Thoracic aorta (tissue), 2 donors: ENCODE data around the gene NNAT. TPM values are rescaled to one million over a fixed set of nuclear protein-coding genes. Genes with fewer than 3 reads are reported as not detected.

Experiments
- ATAC-seq: fragments of 150-250 bp; one replicate; pipeline ENCODE4 v1.8.0; 2017; ENCODE audit warnings: low read depth; ENCODE audit not compliant: insufficient number of reproducible peaks, low FRiP score
- DNase-seq: peaks from one replicate; pipeline ENCODE4 v3.0.0-alpha.2; 2020; ENCODE audit warnings: low spot score
- H3K27ac ChIP-seq, 2 donors: fragments of 200-600 bp; sonication (generic); 1 replicate in 1 of 2; 2 replicates in 1 of 2; pipeline ENCODE4 v1.5.1; 2016; ENCODE audit warnings: mild to moderate bottlenecking in 2 of 2, moderate library complexity in 2 of 2
- H3K27me3 ChIP-seq: fragments of 200-600 bp; sonication (generic); replicated peaks from 2 replicates; pipeline ENCODE4 v1.6.0; 2016; ENCODE audit warnings: mild to moderate bottlenecking; ENCODE audit not compliant: insufficient read depth
- H3K36me3 ChIP-seq: fragments of 200-600 bp; sonication (generic); one replicate; pipeline ENCODE4 v1.5.1; 2016
- H3K4me1 ChIP-seq, 2 donors: fragments of 200-600 bp; sonication (generic); 1 replicate in 1 of 2; 2 replicates in 1 of 2; pipeline versions ENCODE4 v1.5.1 to v1.6.0; 2016; ENCODE audit warnings: low read depth in 2 of 2, mild to moderate bottlenecking in 1 of 2; ENCODE audit not compliant: control insufficient read depth in 1 of 2
- H3K4me3 ChIP-seq: fragments of 200-600 bp; sonication (generic); 2 replicates; pipeline ENCODE4 v1.5.1; 2016; ENCODE audit warnings: mild to moderate bottlenecking
- H3K9me3 ChIP-seq: fragments of 200-600 bp; sonication (generic); 2 replicates; pipeline ENCODE4 v1.5.1; 2016
- CTCF ChIP-seq: fragments of 200-600 bp; sonication (generic); IDR thresholded peaks from one replicate; pipeline ENCODE4 v1.5.1; 2019; ENCODE audit warnings: antibody characterized with exemption
- total RNA-seq, 2 donors: library from RNA; depleted of rRNA; stranded (reverse); fragments of >200 nt; gene quantifications; one replicate each; pipeline versions ENCODE4 v1.1.0 to v1.2.3, GENCODE V29; 2016

Gene NNAT
- total RNA-seq, 2 donors from 2014 or later: 0.81 TPM; not detected in 1

- Histone ChIP-seq H3K36me3 (no peaks in the 10 kb centered on the region), H3K9me3 (no peaks in the 10 kb centered on the region), H3K27ac (no peak overlapping the region), H3K4me3 (no peak overlapping the region), H3K27me3 (no peaks in the 10 kb centered on the region), H3K4me1 (peaks cover 3 to 16% of the 10 kb centered on the region in 2 donors)
- DNase-seq (no peak), ATAC-seq (no peak)
- no peak for TF ChIP-seq CTCF
These were observed 9.6 kb downstream of the NNAT start for GRCh38 chr20:37530696-37531095.

- H3K4me3 ChIP-seq: no peak overlapping the region
- H3K9me3 ChIP-seq: no peaks in the 10 kb centered on the region
- no peaks in the 10 kb centered on the region for H3K27me3 ChIP-seq
- no peaks in the 10 kb centered on the region for H3K36me3 ChIP-seq
- no peak for DNase-seq
- no peak overlapping the region for H3K27ac ChIP-seq
- peaks cover 0 to 5% of the 10 kb centered on the region in 2 donors for H3K4me1 ChIP-seq
- no peak for ATAC-seq
- TF ChIP-seq CTCF: no peak
These were observed 10.8 kb downstream of the NNAT start for GRCh38 chr20:37531856-37532255.

- Histone ChIP-seq H3K4me3 (no peak overlapping the region), H3K9me3 (no peaks in the 10 kb centered on the region), H3K4me1 (peaks cover 0 to 5% of the 10 kb centered on the region in 2 donors), H3K27ac (no peak overlapping the region), H3K27me3 (no peaks in the 10 kb centered on the region), H3K36me3 (no peaks in the 10 kb centered on the region)
- TF ChIP-seq CTCF: no peak
- ATAC-seq: no peak
- DNase-seq: no peak
These were observed 12.2 kb downstream of the NNAT start for GRCh38 chr20:37533154-37533715.

- Histone ChIP-seq H3K27me3 (no peaks in the 10 kb centered on the region), H3K27ac (no peak overlapping the region), H3K9me3 (no peaks in the 10 kb centered on the region), H3K36me3 (no peaks in the 10 kb centered on the region), H3K4me1 (no peaks in the 10 kb centered on the region), H3K4me3 (no peak overlapping the region)
- TF ChIP-seq CTCF: peak; percentile 85
- DNase-seq: no peak
- peak; percentile 86 for ATAC-seq
These were observed 13.5 kb downstream of the NNAT start for GRCh38 chr20:37534401-37535157.

- ATAC-seq: no peak
- H3K36me3 ChIP-seq: no peaks in the 10 kb centered on the region
- H3K27me3 ChIP-seq: no peaks in the 10 kb centered on the region
- H3K27ac ChIP-seq: no peak overlapping the region
- no peak overlapping the region for H3K4me3 ChIP-seq
- no peak for TF ChIP-seq CTCF
- DNase-seq: no peak
- no peaks in the 10 kb centered on the region for H3K4me1 ChIP-seq
- H3K9me3 ChIP-seq: no peaks in the 10 kb centered on the region
These were observed 14.5 kb downstream of the NNAT start for GRCh38 chr20:37535443-37536132.
